ENCODE measurements around the gene AFDN. TPM values are rescaled to one million over a fixed set of nuclear protein-coding genes. Genes with fewer than 3 reads are reported as not detected.

AFDN gene
- total RNA-seq, 4 donors from 2014 or later, result 66.9 to 88.0 (median 75.3) TPM

DNA sequence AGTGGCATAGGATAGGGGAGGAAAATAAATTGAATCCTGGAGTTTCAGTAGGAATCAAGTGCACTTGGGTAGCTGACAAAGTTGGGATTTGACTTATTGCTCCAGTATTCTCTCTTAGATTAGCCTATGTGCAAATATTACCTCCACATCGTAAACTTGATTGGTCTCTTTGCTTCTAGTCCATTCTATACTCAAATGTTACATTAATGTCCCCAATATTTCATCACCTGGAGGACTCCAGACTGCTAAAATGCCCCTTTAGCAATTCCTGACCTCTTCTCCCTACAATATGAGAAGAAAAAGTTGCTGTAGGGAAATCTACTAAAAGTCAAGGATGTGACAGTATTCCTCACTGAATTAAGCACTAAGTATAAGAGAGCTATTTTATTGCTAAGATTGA lies 16.3 kb downstream of the AFDN start:
- H3K27ac ChIP-seq (replicated peaks in 1 of 4), result no peak overlapping the region
- intact Hi-C loops (cut with DNase I), result no loop called here
- no peak for TF ChIP-seq POLR2A (IDR thresholded peaks at IDR 0.05; ENCODE audit: low read depth)
- TF ChIP-seq, protein P1, sequence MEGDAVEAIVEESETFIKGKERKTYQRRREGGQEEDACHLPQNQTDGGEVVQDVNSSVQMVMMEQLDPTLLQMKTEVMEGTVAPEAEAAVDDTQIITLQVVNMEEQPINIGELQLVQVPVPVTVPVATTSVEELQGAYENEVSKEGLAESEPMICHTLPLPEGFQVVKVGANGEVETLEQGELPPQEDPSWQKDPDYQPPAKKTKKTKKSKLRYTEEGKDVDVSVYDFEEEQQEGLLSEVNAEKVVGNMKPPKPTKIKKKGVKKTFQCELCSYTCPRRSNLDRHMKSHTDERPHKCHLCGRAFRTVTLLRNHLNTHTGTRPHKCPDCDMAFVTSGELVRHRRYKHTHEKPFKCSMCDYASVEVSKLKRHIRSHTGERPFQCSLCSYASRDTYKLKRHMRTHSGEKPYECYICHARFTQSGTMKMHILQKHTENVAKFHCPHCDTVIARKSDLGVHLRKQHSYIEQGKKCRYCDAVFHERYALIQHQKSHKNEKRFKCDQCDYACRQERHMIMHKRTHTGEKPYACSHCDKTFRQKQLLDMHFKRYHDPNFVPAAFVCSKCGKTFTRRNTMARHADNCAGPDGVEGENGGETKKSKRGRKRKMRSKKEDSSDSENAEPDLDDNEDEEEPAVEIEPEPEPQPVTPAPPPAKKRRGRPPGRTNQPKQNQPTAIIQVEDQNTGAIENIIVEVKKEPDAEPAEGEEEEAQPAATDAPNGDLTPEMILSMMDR (IDR thresholded peaks at IDR 0.05), result no peak
- no peak for TF ChIP-seq POLR2AphosphoS5 (IDR thresholded peaks at IDR 0.05)
- no peak for TF ChIP-seq EP300 (IDR thresholded peaks at IDR 0.05)

DNA sequence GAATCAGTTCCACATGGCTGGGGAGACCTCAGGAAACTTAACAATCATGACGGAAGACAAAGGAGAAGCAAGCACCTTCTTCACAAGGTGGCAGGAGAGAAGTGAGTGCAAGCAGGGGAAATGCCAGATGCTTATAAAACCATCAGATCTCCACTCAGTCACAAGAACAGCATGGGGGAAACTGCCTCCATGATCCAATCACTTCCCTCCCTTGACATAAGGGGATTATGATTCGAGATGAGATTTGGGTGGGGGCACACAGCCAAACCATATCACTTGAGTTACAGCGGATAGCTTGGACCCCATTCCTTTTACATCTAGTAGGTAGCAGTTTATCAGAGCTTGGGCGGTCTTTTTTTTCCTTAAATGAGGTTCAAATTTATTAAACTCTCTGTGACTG lies 19.1 kb downstream of the AFDN start:
- no peak for TF ChIP-seq EP300 (IDR thresholded peaks at IDR 0.05)
- TF ChIP-seq POLR2A (IDR thresholded peaks at IDR 0.05; ENCODE audit: low read depth), result no peak
- no peak for TF ChIP-seq POLR2AphosphoS5 (IDR thresholded peaks at IDR 0.05)
- TF ChIP-seq, protein P1 (IDR thresholded peaks at IDR 0.05), result no peak
- Histone ChIP-seq H3K27ac (replicated peaks in 1 of 4) (no peak overlapping the region), H3K27me3 (no peaks in the 10 kb centered on the region), H3K9me3 (no peaks in the 10 kb centered on the region), H3K4me3 (no peak overlapping the region), H3K36me3 (no peaks in the 10 kb centered on the region), H3K4me1 (peaks cover 27 to 40% (median 37%) of the 10 kb centered on the region in 4 donors)
- no peak for DNase-seq (ENCODE audit: extremely low spot score)
- intact Hi-C loops (cut with DNase I), result no loop called here
- 92% methylated on average over 4 of the region's 4 CpGs for WGBS

More for the DNA sequence above, 16.3 kb downstream of the AFDN start:
- DNase-seq (ENCODE audit: extremely low spot score), result no peak
- no peak overlapping the region for H3K4me3 ChIP-seq
- H3K27me3 ChIP-seq, result no peaks in the 10 kb centered on the region
- WGBS, result 86% methylated on average over 1 of the region's 1 CpG
- H3K4me1 ChIP-seq, result peaks cover 26 to 46% (median 31%) of the 10 kb centered on the region in 4 donors
- no peaks in the 10 kb centered on the region for H3K9me3 ChIP-seq
- no peaks in the 10 kb centered on the region for H3K36me3 ChIP-seq

DNA sequence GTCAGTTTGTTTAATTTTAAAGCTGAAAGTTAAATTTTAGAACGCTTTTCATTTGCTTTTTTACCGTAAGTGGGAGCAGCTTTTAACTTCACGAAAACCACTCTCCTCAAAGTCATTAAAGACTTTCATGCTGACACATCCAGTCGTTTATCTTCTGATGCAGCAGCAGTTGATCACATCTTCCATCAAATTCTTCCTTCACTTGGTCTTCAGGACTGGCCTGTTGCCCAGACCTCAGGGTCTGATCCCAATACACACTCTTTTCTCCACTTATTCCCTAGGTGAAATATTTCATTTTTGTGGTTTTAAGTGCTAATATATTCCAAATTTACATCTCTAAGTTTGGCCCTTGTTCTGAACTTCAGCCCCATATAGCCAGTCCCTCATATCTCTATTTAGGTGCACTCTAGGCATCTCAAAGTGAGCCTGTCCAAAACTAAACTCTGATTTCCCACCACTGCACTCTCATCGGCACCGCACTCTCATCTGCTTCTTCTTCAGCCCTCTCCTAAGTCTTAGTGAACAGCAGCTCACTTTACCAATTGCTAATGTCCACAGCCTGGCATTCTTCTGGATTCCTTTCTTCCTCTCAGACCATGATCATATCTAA lies 20.4 kb downstream of the AFDN start:
- H3K27me3 ChIP-seq, result no peaks in the 10 kb centered on the region
- no peaks in the 10 kb centered on the region for H3K36me3 ChIP-seq
- no peak overlapping the region for H3K4me3 ChIP-seq
- no peak for TF ChIP-seq EP300 (IDR thresholded peaks at IDR 0.05)
- no peak for TF ChIP-seq POLR2AphosphoS5 (IDR thresholded peaks at IDR 0.05)
- TF ChIP-seq POLR2A (IDR thresholded peaks at IDR 0.05; ENCODE audit: low read depth), result no peak
- TF ChIP-seq, protein P1 (IDR thresholded peaks at IDR 0.05), result no peak
- H3K4me1 ChIP-seq, result peaks cover 21 to 34% (median 29%) of the 10 kb centered on the region in 4 donors
- intact Hi-C loops (cut with DNase I), result no loop called here
- H3K9me3 ChIP-seq, result no peaks in the 10 kb centered on the region
- H3K27ac ChIP-seq (replicated peaks in 1 of 4), result no peak overlapping the region
- no peak for DNase-seq (ENCODE audit: extremely low spot score)
- WGBS, result 65% methylated on average over 6 of the region's 6 CpGs

DNA sequence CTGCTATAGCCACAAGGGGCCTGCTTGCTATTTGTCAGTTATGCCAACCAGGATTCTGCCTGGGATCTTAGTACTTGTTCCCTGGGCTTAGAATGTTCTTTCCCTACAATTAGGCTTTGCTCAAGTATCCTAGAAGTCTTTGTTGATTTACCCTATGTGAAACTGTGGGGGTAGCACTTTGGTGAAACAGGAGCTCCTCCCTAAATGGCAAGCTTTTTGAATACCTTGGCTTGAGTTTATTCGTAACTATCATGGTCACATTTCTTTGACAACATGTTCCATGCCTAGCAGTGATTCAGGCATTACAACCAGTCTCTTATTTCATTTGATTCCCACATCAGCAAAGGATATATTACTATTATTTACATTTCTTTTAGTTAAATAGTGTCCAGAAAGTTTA lies 21.2 kb downstream of the AFDN start:
- intact Hi-C loops (cut with DNase I), result no loop called here
- Histone ChIP-seq H3K4me3 (no peak overlapping the region), H3K36me3 (no peaks in the 10 kb centered on the region), H3K9me3 (no peaks in the 10 kb centered on the region), H3K27me3 (no peaks in the 10 kb centered on the region), H3K27ac (replicated peaks in 1 of 4) (no peak overlapping the region), H3K4me1 (peaks cover 16 to 29% (median 26%) of the 10 kb centered on the region in 4 donors)
- TF ChIP-seq, protein P1 (IDR thresholded peaks at IDR 0.05), result no peak
- TF ChIP-seq POLR2A (IDR thresholded peaks at IDR 0.05; ENCODE audit: low read depth) (no peak), POLR2AphosphoS5 (IDR thresholded peaks at IDR 0.05) (no peak), EP300 (IDR thresholded peaks at IDR 0.05) (no peak)
- WGBS, result 74% methylated on average over 1 of the region's 1 CpG
- no peak for DNase-seq (ENCODE audit: extremely low spot score)

DNA sequence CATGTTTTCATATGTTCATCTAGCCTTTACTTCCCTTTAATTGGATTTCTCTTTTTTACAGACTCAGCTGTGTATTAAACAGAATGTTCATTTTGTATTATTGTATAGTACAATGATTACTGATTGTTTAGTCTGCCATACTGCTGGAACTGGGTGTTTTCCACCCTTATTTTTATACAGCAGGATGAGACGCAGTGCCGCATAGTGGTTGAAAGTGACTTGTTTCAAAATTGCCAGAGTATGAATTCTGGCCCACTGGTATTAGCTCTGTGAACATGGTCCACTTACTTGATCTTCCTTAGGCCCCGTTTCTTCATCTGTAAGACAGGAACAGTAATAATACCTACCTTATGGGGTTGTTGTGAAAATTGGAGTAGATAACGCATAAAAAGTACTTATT lies 22.1 kb downstream of the AFDN start:
- Histone ChIP-seq H3K27ac (replicated peaks in 1 of 4) (no peak overlapping the region), H3K4me3 (no peak overlapping the region), H3K4me1 (peaks cover 16 to 30% (median 30%) of the 10 kb centered on the region in 4 donors), H3K9me3 (no peaks in the 10 kb centered on the region), H3K36me3 (no peaks in the 10 kb centered on the region), H3K27me3 (no peaks in the 10 kb centered on the region)
- no peak for TF ChIP-seq POLR2A (IDR thresholded peaks at IDR 0.05; ENCODE audit: low read depth)
- TF ChIP-seq, protein P1 (IDR thresholded peaks at IDR 0.05), result no peak
- no peak for TF ChIP-seq POLR2AphosphoS5 (IDR thresholded peaks at IDR 0.05)
- no peak for TF ChIP-seq EP300 (IDR thresholded peaks at IDR 0.05)
- DNase-seq (ENCODE audit: extremely low spot score), result no peak
- intact Hi-C loops (cut with DNase I), result no loop called here
- 95% methylated on average over 4 of the region's 4 CpGs for WGBS
